ENCODE results near the gene SMYD1.

Gene SMYD1

DNA sequence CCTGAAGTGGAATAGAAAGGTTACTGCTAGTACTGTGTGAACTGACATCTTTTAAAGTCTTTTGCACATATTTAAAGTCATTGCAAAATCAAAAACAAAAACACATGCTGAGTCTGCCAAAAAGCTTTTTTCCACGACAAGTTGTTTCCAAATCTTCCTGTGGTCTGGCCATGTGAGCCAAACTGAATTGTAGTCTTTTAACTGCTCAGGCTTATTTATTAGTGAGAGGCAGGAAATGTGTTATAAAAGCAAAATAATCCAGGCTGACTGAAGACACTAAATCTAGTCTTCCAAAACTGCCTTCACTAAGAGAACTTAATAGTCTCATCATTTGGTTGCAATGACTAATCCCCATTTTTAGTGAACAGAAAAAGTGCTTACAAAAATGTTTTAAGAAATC, 14.3 kb upstream of the SMYD1 start:
- TF ChIP-seq CTCF (IDR thresholded peaks at IDR 0.05) = no peak

DNA sequence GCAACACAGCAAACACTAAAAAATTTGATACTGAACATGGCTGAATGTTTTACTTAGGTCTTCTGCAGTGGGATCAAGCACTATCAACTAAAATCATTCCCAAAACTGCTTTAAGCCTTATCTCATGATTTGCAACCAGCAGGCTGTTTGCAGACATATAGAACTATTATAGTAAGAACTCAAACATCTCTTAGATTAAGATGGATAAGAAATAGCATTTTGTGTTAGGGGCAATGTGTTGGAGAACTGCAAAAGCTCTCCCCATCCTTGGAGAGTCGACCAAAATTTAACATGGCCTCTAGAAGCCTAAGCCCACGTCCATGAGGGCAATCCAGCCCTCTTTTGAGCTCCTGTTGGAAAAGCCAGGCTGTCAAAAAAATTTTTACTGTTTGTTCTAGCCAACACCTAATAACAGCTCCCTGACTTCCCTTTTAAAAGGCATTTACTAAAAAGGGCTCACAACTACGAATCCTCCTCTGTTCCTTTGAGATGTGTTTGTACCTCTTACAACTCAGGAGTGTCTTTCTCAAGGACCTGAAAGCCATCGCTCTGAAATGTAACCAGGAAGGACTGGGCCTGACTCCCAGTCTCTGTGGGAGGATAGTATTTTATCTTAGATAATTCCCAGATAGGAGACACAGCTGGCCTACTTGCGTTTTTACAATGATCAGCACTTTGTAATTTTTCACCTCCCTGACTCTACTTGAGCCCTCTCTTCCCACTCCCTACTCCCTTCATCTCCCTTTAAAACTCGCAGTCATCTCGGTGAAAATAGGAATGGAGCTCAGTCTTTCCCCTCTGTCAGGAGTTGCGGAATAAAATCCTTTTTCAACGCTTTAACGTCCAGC, 13.5 kb upstream of the SMYD1 start:
- TF ChIP-seq CTCF (IDR thresholded peaks at IDR 0.05) = no peak

GRCh38 chr2:88054782-88055370, 12.7 kb upstream of the SMYD1 start:
- no peak for TF ChIP-seq CTCF (IDR thresholded peaks at IDR 0.05)

- TF ChIP-seq CTCF (IDR thresholded peaks at IDR 0.05) = no peak
These were observed 12.1 kb upstream of the SMYD1 start, which contains the start of gene KRCC1 for GRCh38 chr2:88055371-88056128. Gene KRCC1, minus strand, starts transcription at chr2:88055783. Its CDS starts 27,220 bp downstream, at chr2:88028563.

DNA sequence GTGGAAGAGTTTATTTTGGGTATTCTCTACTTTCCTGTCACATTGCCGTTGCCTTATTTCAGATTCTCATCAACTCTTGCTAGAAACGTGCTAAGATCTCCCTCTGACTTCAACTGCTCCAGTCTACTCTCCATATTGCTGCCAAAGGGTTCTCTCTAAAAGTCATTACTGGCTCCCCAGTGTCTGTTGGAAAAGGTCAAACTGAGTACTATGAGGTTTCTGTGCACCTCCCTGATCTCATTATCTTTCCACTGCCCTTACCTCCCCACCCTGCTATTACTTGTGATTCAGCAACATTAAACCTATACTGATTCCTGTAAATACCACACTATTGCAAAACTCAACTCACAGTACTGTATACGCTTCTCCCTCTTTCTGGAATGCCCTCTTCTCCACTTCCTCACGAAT, 10.2 kb upstream of the SMYD1 start:
- TF ChIP-seq CTCF (IDR thresholded peaks at IDR 0.05) = no peak

GRCh38 chr2:88058191-88058590, 9.4 kb upstream of the SMYD1 start:
- TF ChIP-seq CTCF (IDR thresholded peaks at IDR 0.05) = no peak

- peak; percentile 69 for TF ChIP-seq CTCF (IDR thresholded peaks at IDR 0.05)
These were observed 7.4 kb upstream of the SMYD1 start for GRCh38 chr2:88059979-88060906.

Measured in LNCAP (cell line).